Measurements from ENCODE around the gene ADARB1. TPM values are rescaled to one million over a fixed set of nuclear protein-coding genes. Genes with fewer than 3 reads are reported as not detected.

Gene ADARB1
- total and polyA plus RNA-seq, 9 of the 15 experiments (the other 6 are each of a cell fraction or from before 2014, with no cell fraction given): 6.7 to 16.0 (median 8.3) TPM

DNA sequence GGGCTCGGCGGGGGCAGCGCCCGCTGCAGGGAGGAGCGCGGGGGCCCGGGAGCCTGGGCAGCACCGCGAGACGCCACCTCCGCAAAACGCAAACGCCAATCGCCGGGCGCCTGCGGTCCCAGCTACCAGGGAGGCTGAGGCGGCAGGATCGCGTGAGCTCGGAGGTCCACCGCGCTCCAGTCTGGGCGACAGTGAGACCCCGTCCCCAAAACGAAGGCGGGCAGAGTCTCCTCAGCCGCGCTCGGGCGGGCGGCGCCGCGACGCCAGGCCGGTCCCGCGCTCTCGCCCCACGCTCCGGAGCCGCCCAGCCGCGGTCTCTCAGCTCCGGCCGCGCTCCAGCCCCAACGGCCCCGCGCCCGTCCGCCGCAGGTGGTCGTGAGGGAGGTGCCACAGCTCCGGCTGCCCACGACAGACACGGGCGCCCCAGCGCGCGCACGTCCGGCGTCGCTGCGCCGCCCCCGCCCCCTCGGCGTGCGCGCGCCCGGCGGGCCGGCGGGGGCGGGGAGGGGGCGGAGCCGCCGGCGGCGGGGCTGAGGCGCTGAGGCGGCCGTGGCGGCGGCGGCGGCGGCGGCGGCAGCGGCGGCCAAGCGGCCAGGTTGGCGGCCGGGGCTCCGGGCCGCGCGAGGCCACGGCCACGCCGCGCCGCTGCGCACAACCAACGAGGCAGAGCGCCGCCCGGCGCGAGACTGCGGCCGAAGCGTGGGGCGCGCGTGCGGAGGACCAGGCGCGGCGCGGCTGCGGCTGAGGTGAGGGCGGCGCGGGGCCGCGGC lies at the start of gene ADARB1 (continued):
- TF ChIP-seq, protein P1, sequence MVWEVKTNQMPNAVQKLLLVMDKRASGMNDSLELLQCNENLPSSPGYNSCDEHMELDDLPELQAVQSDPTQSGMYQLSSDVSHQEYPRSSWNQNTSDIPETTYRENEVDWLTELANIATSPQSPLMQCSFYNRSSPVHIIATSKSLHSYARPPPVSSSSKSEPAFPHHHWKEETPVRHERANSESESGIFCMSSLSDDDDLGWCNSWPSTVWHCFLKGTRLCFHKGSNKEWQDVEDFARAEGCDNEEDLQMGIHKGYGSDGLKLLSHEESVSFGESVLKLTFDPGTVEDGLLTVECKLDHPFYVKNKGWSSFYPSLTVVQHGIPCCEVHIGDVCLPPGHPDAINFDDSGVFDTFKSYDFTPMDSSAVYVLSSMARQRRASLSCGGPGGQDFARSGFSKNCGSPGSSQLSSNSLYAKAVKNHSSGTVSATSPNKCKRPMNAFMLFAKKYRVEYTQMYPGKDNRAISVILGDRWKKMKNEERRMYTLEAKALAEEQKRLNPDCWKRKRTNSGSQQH (CRISPR knock-in tag; IDR thresholded peaks at IDR 0.05): peak; percentile 99
- TF ChIP-seq ESRRB (CRISPR knock-in tag; IDR thresholded peaks at IDR 0.05; ENCODE audit: borderline replicate concordance) (peak; percentile 92; the same call in 1 of the 2 replicates), ZNF644 (tag; IDR thresholded peaks at IDR 0.05; ENCODE audit: low read depth) (peak; percentile 80; the same call in 1 of the 2 replicates), RBM39 (optimal IDR thresholded peaks at IDR 0.05; ENCODE audit: low read depth, low read length) (peak; percentile 98), U2AF1 (optimal IDR thresholded peaks at IDR 0.05; ENCODE audit: low read depth, low read length) (peak; percentile 25), ZNF551 (CRISPR knock-in tag; IDR thresholded peaks at IDR 0.05) (no peak), ZNF384 (IDR thresholded peaks at IDR 0.05; ENCODE audit: low read depth, low read length) (no peak), ZNF76 (CRISPR knock-in tag; IDR thresholded peaks at IDR 0.05; ENCODE audit: borderline replicate concordance) (0 out of 2 replicates have a peak, but pooled peaks have one; percentile 70), SMARCB1 (IDR thresholded peaks at IDR 0.05; ENCODE audit: insufficient read length, low read depth) (no peak), RHOXF2B (CRISPR knock-in tag; conservative IDR thresholded peaks at IDR 0.05) (peak; percentile 95), THRA (IDR thresholded peaks at IDR 0.05) (no peak), FIP1L1 (IDR thresholded peaks at IDR 0.05; ENCODE audit: low read depth, low read length, poor library complexity, severe bottlenecking) (peak; percentile 99), E4F1 (CRISPR knock-in tag; IDR thresholded peaks at IDR 0.05; ENCODE audit: borderline replicate concordance) (peak; percentile 83; the same call in 1 of the 2 replicates), CCAR2 (IDR thresholded peaks at IDR 0.05; ENCODE audit: low read depth, low read length) (no peak), ZNF444 (CRISPR knock-in tag; IDR thresholded peaks at IDR 0.05) (peak; percentile 89), ZFPM2 (CRISPR knock-in tag; IDR thresholded peaks at IDR 0.05) (peak; percentile 96), JUND (IDR thresholded peaks at IDR 0.05; ENCODE audit: borderline replicate concordance, low read depth, low read length) (peak; percentile 42; the same call in 1 of the 2 replicates), JUND (tag; IDR thresholded peaks at IDR 0.05; ENCODE audit: borderline replicate concordance, low read depth, low read length) (no peak), ZNF77 (CRISPR knock-in tag; IDR thresholded peaks at IDR 0.05) (peak; percentile 98), PRMT5 (CRISPR knock-in tag; IDR thresholded peaks at IDR 0.05) (no peak)
- TF ChIP-seq, protein P2, sequence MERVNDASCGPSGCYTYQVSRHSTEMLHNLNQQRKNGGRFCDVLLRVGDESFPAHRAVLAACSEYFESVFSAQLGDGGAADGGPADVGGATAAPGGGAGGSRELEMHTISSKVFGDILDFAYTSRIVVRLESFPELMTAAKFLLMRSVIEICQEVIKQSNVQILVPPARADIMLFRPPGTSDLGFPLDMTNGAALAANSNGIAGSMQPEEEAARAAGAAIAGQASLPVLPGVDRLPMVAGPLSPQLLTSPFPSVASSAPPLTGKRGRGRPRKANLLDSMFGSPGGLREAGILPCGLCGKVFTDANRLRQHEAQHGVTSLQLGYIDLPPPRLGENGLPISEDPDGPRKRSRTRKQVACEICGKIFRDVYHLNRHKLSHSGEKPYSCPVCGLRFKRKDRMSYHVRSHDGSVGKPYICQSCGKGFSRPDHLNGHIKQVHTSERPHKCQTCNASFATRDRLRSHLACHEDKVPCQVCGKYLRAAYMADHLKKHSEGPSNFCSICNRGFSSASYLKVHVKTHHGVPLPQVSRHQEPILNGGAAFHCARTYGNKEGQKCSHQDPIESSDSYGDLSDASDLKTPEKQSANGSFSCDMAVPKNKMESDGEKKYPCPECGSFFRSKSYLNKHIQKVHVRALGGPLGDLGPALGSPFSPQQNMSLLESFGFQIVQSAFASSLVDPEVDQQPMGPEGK (CRISPR knock-in tag; IDR thresholded peaks at IDR 0.05; ENCODE audit: borderline replicate concordance): no peak

All from K562 (cell line).